GM12891 (cell line): ENCODE data around the gene GSKIP.

Experiments used
- DNase-seq: peaks from one replicate; pipeline ENCODE4 v3.0.0; 2011; ENCODE audit warnings: low spot score; ENCODE audit not compliant: insufficient read length
- FAIRE-seq: peaks from 2 replicates; lab custom pipeline; 2011; peaks lifted over from hg19 to GRCh38; lab: Jason Lieb, UNC
- PAX5 ChIP-seq: IDR thresholded peaks from 2 replicates; pipeline ENCODE4 v1.6.1; 2011; ENCODE audit warnings: low read length, moderate library complexity, mild to moderate bottlenecking; ENCODE audit not compliant: insufficient read depth, severe bottlenecking
- POLR2A ChIP-seq: IDR thresholded peaks from 2 replicates; pipeline ENCODE4 v1.6.1; 2011; ENCODE audit warnings: low read depth, low read length, control low read depth
- POLR2AphosphoS5 ChIP-seq: IDR thresholded peaks from 2 replicates; pipeline ENCODE4 v1.6.1; 2011; ENCODE audit warnings: low read depth, low read length, control low read depth
- POU2F2 ChIP-seq: IDR thresholded peaks from 2 replicates; pipeline ENCODE4 v1.6.1; 2011; ENCODE audit warnings: low read depth, mild to moderate bottlenecking, control low read depth, low read length, moderate library complexity
- SPI1 ChIP-seq: IDR thresholded peaks from 2 replicates; pipeline ENCODE4 v1.6.1; 2011; ENCODE audit warnings: low read depth, low read length, control low read depth
- TAF1 ChIP-seq: IDR thresholded peaks from 2 replicates; pipeline ENCODE4 v1.6.1; 2011; ENCODE audit warnings: low read depth, low read length, control low read depth

GSKIP gene

DNA sequence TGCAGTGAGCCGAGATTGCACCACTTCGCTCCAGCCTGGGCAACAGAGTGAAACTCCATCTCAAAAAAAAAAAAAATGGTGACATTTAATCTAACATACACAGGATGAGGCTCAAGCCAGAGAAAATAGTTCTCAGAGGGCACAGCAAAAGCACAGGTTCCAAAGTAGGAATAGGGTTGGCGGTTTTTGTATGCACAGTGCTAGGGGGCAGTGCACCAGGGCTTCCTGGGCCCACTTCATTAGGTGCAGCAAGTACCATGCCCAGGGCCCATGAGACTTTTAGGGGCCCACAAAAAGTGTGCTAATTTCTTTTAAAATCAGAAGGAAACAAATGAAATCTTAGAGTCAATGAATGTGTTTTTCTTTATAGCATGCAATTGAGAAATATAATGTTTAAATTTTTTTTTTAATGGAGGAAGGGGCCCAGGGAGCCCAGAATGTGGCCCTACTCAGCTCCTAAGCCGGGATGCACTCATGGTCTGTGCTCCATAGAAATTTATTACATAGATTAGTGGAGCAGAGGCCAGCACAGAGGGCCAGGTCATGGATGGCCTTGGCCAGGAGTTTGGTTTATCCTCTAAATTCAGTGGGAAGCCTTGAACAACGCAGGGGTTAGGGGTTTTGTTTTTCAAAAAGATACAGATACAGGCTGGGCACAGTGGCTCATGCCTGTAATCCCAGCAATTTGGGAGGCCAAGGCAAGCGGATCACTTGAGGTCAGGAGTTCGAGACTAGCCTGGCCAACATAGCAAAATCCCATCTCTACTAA is 30.9 kb downstream of the GSKIP start:
- no peak for FAIRE-seq
- no peak for DNase-seq
- no peak for TF ChIP-seq PAX5
- TF ChIP-seq TAF1, result no peak
- no peak for TF ChIP-seq POU2F2
- no peak for TF ChIP-seq POLR2A

DNA sequence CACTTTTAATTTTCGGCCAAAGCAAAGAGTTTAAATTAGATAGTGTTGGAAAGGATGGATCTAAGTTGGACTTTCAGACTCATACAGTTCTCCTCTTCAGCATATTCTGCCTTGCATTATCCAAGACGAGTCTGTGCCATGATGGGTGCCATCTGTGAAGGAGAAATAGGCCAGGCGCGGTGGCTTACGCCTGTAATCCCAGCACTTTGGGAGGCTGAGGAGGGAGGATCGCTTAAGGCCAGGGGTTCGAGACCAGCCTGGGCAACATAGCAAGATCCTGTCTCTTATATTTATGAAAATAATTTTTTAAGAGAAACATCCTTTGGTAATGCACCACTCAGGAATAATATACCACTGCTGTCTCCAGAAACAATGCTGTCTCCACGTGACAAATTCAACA is 35.1 kb downstream of the GSKIP start:
- TF ChIP-seq POLR2A (no peak), PAX5 (no peak), SPI1 (no peak), TAF1 (no peak)
- DNase-seq (no peak), FAIRE-seq (no peak)

DNA sequence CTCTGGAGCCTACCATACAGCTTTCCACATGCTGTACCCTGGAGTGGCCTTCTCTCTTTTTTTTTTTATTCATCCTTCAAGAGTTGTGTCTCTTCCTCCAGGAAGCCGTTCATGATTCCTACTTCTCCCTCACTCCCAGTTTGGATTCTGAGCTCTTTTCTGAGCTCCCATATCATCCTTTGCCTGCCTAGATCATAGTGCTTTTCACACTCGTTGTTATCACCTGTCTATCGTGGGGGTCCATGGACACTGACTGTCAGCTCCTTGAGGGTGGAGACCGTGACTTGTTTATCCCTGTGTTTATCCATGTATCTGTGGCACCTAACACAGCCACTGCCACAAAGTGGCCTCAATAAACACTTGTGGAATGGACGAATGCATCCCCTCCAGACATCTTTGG is 35.6 kb downstream of the GSKIP start:
- TF ChIP-seq TAF1, result no peak
- DNase-seq (no peak), FAIRE-seq (no peak)

DNA sequence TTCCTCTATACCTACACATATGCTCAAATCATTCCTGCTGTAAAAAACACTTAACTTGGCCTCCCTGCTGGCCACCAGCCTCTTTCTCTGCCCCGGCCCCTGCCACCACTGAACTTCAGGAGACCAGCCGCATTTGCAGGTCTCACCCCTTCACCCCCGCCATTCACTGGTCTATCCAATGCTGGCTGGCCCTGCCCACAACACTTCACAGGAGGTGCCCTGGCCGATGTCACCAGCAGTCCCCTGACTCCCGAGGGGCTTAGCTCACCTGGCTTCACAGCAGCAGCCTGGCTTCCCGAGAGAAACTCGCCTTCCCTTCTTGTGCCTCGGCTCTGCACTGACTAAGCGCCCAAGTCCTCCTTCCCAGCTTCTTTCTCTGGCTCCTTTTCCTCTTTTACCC is 36.1 kb downstream of the GSKIP start:
- FAIRE-seq (no peak), DNase-seq (no peak)
- TF ChIP-seq POU2F2 (no peak), TAF1 (no peak), POLR2AphosphoS5 (no peak), PAX5 (no peak), SPI1 (no peak), POLR2A (no peak)

- no peak for DNase-seq
- FAIRE-seq, result no peak
- no peak for TF ChIP-seq POU2F2
- no peak for TF ChIP-seq POLR2A
- TF ChIP-seq PAX5, result no peak
- no peak for TF ChIP-seq SPI1
- TF ChIP-seq TAF1, result no peak
- no peak for TF ChIP-seq POLR2AphosphoS5
These were observed 37.2 kb downstream of the GSKIP start for GRCh38 chr14:96400495-96400894.

GRCh38 chr14:96403409-96403808 is 40.1 kb downstream of the GSKIP start:
- DNase-seq, result no peak
- TF ChIP-seq PAX5, result no peak
- TF ChIP-seq POLR2AphosphoS5, result no peak
- TF ChIP-seq POLR2A, result no peak
- no peak for TF ChIP-seq POU2F2
- no peak for TF ChIP-seq TAF1
- no peak for TF ChIP-seq SPI1
- no peak for FAIRE-seq

- TF ChIP-seq TAF1, result no peak
- TF ChIP-seq POLR2A, result no peak
- TF ChIP-seq POLR2AphosphoS5, result no peak
- no peak for TF ChIP-seq SPI1
- TF ChIP-seq PAX5, result no peak
- no peak for TF ChIP-seq POU2F2
- FAIRE-seq, result no peak
- no peak for DNase-seq
These were observed 42.4 kb downstream of the GSKIP start for GRCh38 chr14:96405677-96406076.

GRCh38 chr14:96407935-96408570 is 44.7 kb downstream of the GSKIP start:
- FAIRE-seq (no peak), DNase-seq (no peak)
- no peak for TF ChIP-seq POU2F2
- no peak for TF ChIP-seq POLR2A
- TF ChIP-seq SPI1, result no peak
- no peak for TF ChIP-seq POLR2AphosphoS5
- no peak for TF ChIP-seq TAF1
- TF ChIP-seq PAX5, result no peak

- FAIRE-seq (no peak), DNase-seq (no peak)
- TF ChIP-seq POLR2A, result no peak
These were observed 45.3 kb downstream of the GSKIP start for GRCh38 chr14:96408608-96409007.

DNA sequence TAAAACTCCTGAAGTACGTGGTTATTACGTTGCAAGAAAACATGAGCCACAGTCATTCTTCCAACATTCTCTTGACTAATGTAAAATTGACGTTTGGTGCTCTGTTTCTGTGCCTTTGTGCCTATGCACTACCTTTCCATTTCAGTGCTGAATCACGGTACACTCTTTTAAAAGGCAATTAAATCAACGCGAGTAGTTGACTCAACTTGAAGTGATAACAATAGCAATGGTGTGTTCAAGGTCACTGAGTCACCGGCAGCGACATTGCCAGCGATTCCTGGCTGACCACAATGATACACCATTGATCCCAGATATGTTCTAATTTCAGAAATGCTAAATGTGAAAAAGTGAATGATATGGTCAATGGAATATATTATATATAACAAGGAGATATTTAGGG is 46.4 kb downstream of the GSKIP start:
- DNase-seq (no peak), FAIRE-seq (no peak)
- no peak for TF ChIP-seq SPI1

- no peak for FAIRE-seq
- DNase-seq, result no peak
- no peak for TF ChIP-seq SPI1
- no peak for TF ChIP-seq TAF1
- TF ChIP-seq POU2F2, result no peak
- no peak for TF ChIP-seq PAX5
- TF ChIP-seq POLR2AphosphoS5, result no peak
- no peak for TF ChIP-seq POLR2A
These were observed 46.8 kb downstream of the GSKIP start for GRCh38 chr14:96410119-96410518.
